OCI-LY1 (cell line): ENCODE data around the gene RPL22L1.

Experiments
- H2AFZ ChIP-seq: fragments of 200-600 bp; sonication (generic), shearing (Covaris generic); 2 replicates; pipeline ENCODE4 v1.6.0; 2014; ENCODE audit warnings: antibody characterized with exemption, mild to moderate bottlenecking, low read length
- H3F3A ChIP-seq: fragments of 200-600 bp; sonication (generic), shearing (Covaris generic); 2 replicates; pipeline ENCODE4 v1.6.0; 2014; ENCODE audit warnings: mild to moderate bottlenecking, antibody characterized with exemption, low read length, moderate library complexity; ENCODE audit not compliant: insufficient read depth
- H3K27ac ChIP-seq: fragments of 200-600 bp; sonication (generic); 2 replicates; pipeline ENCODE4 v1.5.1; 2014; ENCODE audit warnings: low read length, mixed run types, mild to moderate bottlenecking, low read depth; ENCODE audit not compliant: poor library complexity, severe bottlenecking
- H3K27me3 ChIP-seq: fragments of 200-600 bp; sonication (generic); 2 replicates; pipeline ENCODE4 v1.6.0; 2014; ENCODE audit warnings: antibody characterized with exemption, mild to moderate bottlenecking, low read length, moderate library complexity; ENCODE audit not compliant: insufficient read depth
- H3K36me3 ChIP-seq: fragments of 200-600 bp; sonication (generic); 2 replicates; pipeline ENCODE4 v1.6.1; 2014; ENCODE audit warnings: mild to moderate bottlenecking, antibody characterized with exemption, low read length, moderate library complexity, mixed read lengths; ENCODE audit not compliant: insufficient read depth
- H3K4me1 ChIP-seq: fragments of 200-600 bp; sonication (generic); 2 replicates; pipeline ENCODE4 v1.5.1; 2014; ENCODE audit warnings: mild to moderate bottlenecking, low read length, moderate library complexity; ENCODE audit not compliant: insufficient read depth, severe bottlenecking
- H3K4me2 ChIP-seq: fragments of 200-600 bp; sonication (generic), shearing (Covaris generic); 2 replicates; pipeline ENCODE4 v1.6.1; 2014; ENCODE audit warnings: low read length
- H3K4me3 ChIP-seq: fragments of 200-600 bp; sonication (generic); 2 replicates; pipeline ENCODE4 v1.5.1; 2014; ENCODE audit warnings: low read length, low read depth, mild to moderate bottlenecking, mixed read lengths; ENCODE audit not compliant: poor library complexity, severe bottlenecking
- H3K79me2 ChIP-seq: fragments of 200-600 bp; shearing (Covaris generic); 2 replicates; pipeline ENCODE4 v1.6.1; 2016; ENCODE audit warnings: mixed run types, low read length, mixed read lengths; ENCODE audit not compliant: insufficient read depth
- H3K9ac ChIP-seq: fragments of 200-600 bp; sonication (generic), shearing (Covaris generic); 2 replicates; pipeline ENCODE4 v1.6.1; 2014; ENCODE audit warnings: mild to moderate bottlenecking, low read length, mixed read lengths
- H3K9me2 ChIP-seq: fragments of 200-600 bp; sonication (generic), shearing (Covaris generic); 2 replicates; pipeline ENCODE4 v1.6.1; 2014; ENCODE audit warnings: low read depth, mild to moderate bottlenecking, low read length, mixed read lengths
- H3K9me3 ChIP-seq: fragments of 200-600 bp; shearing (Covaris generic); 2 replicates; pipeline ENCODE4 v1.6.1; 2014; ENCODE audit warnings: low read length, mixed read lengths
- H4K20me1 ChIP-seq: fragments of 200-600 bp; sonication (generic), shearing (Covaris generic); 2 replicates; pipeline ENCODE4 v1.6.0; 2016; ENCODE audit warnings: mild to moderate bottlenecking, low read length; ENCODE audit not compliant: insufficient read depth
- CTCF ChIP-seq: fragments of 200-600 bp; sonication (generic), shearing (Covaris generic); IDR thresholded peaks from 2 replicates; pipeline ENCODE4 v1.5.1; 2017; ENCODE audit warnings: mild to moderate bottlenecking, antibody characterized with exemption, low read length, moderate library complexity, mixed read lengths
- EZH2 ChIP-seq: fragments of 200-600 bp; sonication (generic), shearing (Covaris generic); IDR thresholded peaks from 2 replicates; pipeline ENCODE4 v1.8.0; 2017; ENCODE audit warnings: borderline replicate concordance, mixed run types, mild to moderate bottlenecking, antibody characterized with exemption, low read length, moderate library complexity, mixed read lengths

The RPL22L1 gene

DNA sequence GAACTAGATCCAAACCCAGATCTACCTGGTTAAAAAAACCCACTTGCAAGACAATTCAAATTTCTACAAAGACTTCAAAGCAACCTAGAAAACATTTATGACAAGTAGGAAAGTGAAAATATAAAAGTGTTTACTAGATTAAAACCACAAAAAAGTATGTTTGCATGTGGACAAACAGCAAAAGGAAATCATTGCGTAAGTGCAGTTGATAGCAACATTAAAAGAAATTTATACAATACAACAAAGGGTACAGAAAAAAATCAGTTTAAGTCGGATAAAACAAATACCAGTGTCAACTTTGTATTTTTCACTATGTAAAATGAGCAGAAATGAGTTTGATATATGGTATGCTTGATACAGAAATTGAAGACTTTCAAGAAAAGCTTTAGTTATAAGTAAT, 35.9 kb upstream of the RPL22L1 start:
- H3K4me2 ChIP-seq = no peak overlapping the region
- H3K4me1 ChIP-seq = no peaks in the 10 kb centered on the region
- peaks cover 7% of the 10 kb centered on the region; the same call in 1 of the 2 replicates for H3K9me2 ChIP-seq
- 0 out of 2 replicates have a peak, but pooled peaks cover 3% of the 10 kb centered on the region for H3K27me3 ChIP-seq
- TF ChIP-seq CTCF (no peak), EZH2 (no peak)
- no peak overlapping the region for H2AFZ ChIP-seq
- H3K9me3 ChIP-seq = no peaks in the 10 kb centered on the region; the same call in 1 of the 2 replicates
- H3K4me3 ChIP-seq = no peak overlapping the region
- no peak overlapping the region for H3K9ac ChIP-seq
- H3K79me2 ChIP-seq = no peaks in the 10 kb centered on the region
- H3K36me3 ChIP-seq = no peaks in the 10 kb centered on the region; the same call in 1 of the 2 replicates
- H3F3A ChIP-seq = no peaks in the 10 kb centered on the region
- no peak overlapping the region for H3K27ac ChIP-seq
- H4K20me1 ChIP-seq = no peaks in the 10 kb centered on the region

DNA sequence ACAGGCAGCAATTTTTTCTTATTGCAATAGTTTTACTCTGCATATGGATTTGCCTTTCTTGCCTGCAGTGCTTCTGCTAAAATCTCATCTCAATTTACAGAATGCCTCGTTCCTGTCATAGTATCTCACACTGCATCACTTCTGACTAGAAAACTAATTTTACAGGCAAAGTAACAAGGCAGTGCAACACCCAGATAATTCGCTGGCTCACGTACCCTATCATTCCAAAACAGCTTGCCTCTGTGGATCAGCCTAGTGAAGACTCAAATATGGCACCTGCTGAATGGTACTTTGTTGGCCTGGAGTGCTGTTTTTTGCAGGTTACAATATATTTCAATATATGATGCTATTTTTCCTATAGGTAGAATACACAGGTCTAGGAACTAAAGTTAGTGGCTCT, 33.1 kb upstream of the RPL22L1 start:
- Histone ChIP-seq H3K27me3 (0 out of 2 replicates have a peak, but pooled peaks cover 3% of the 10 kb centered on the region), H3K27ac (no peak overlapping the region), H2AFZ (no peak overlapping the region), H3K79me2 (no peaks in the 10 kb centered on the region), H3K9ac (no peak overlapping the region), H3K4me1 (no peaks in the 10 kb centered on the region), H3K36me3 (no peaks in the 10 kb centered on the region), H3F3A (no peaks in the 10 kb centered on the region), H4K20me1 (no peaks in the 10 kb centered on the region), H3K9me2 (peaks cover 7% of the 10 kb centered on the region; the same call in 1 of the 2 replicates), H3K4me2 (no peak overlapping the region), H3K4me3 (no peak overlapping the region), H3K9me3 (no peaks in the 10 kb centered on the region)
- no peak for TF ChIP-seq EZH2
- TF ChIP-seq CTCF = no peak

DNA sequence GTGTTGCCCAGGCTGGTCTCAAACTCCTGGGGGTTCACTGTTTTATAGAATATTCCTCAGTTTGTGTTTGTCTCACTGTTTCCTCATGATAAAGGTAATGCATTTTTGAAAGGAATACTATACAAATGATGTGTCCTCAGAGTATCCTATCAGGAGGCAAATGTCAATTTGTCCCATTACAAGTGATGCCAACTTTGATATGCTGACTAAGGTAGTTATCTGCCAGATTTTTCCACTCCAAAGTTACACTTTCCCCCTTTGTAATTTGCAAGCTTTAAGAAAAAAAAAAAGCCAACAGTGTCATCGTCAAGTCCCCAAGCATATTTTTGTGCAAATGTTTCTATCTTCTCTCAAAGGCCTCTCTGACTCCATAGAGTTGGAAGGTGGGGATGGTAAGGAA, 29.5 kb upstream of the RPL22L1 start:
- Histone ChIP-seq H3K9me3 (no peaks in the 10 kb centered on the region), H3K4me1 (no peaks in the 10 kb centered on the region), H3K4me3 (no peak overlapping the region), H3K79me2 (no peaks in the 10 kb centered on the region), H4K20me1 (no peaks in the 10 kb centered on the region), H3K9ac (no peak overlapping the region), H3K27me3 (0 out of 2 replicates have a peak, but pooled peaks cover 3% of the 10 kb centered on the region), H3K9me2 (peaks cover 7% of the 10 kb centered on the region), H3K27ac (no peak overlapping the region), H3F3A (no peaks in the 10 kb centered on the region), H2AFZ (no peak overlapping the region), H3K36me3 (no peaks in the 10 kb centered on the region), H3K4me2 (no peak overlapping the region)
- TF ChIP-seq CTCF = no peak
- no peak for TF ChIP-seq EZH2
